ENCODE data around the gene GAS7.
A peak's percentile ranks its signal among the peaks of the same experiment; 100 is the strongest.

The GAS7 gene

GRCh38 chr17:9977180-9977575 is 221.2 kb downstream of the GAS7 start:
- Histone ChIP-seq H3K27ac (peak overlapping the region in 1 of 21 experiments; percentile 63), H3K4me3 (no peak overlapping the region)

GRCh38 chr17:9976283-9977179 is 221.9 kb downstream of the GAS7 start:
- Histone ChIP-seq H3K27ac (peak overlapping the region in 3 of 21 experiments; percentile 17 to 63 (median 25)), H3K4me3 (no peak overlapping the region)

- Histone ChIP-seq H3K27ac (peak overlapping the region in 13 of 21 experiments; percentile 23 to 79 (median 35)), H3K4me3 (no peak overlapping the region)
These were observed 223.7 kb downstream of the GAS7 start for GRCh38 chr17:9974448-9975381.

- H3K4me3 ChIP-seq = no peak overlapping the region
- peak overlapping the region in 13 of 21 experiments; percentile 23 to 79 (median 33) for H3K27ac ChIP-seq
These were observed 224.5 kb downstream of the GAS7 start for GRCh38 chr17:9973669-9974447.

- Histone ChIP-seq H3K4me3 (no peak overlapping the region), H3K27ac (peak overlapping the region in 9 of 21 experiments; percentile 8 to 54 (median 29))
These were observed 226.4 kb downstream of the GAS7 start for GRCh38 chr17:9971991-9972390.

- Histone ChIP-seq H3K4me3 (no peak overlapping the region), H3K27ac (no peak overlapping the region)
These were observed 229.0 kb downstream of the GAS7 start for GRCh38 chr17:9969301-9969935.

GRCh38 chr17:9968881-9969280 is 229.5 kb downstream of the GAS7 start:
- peak overlapping the region in 1 of 21 experiments; percentile 14 for H3K27ac ChIP-seq
- H3K4me3 ChIP-seq = no peak overlapping the region

GRCh38 chr17:9968008-9968407 is 230.4 kb downstream of the GAS7 start:
- Histone ChIP-seq H3K27ac (no peak overlapping the region), H3K4me3 (no peak overlapping the region)

GRCh38 chr17:9959377-9959981 is 238.9 kb downstream of the GAS7 start:
- Histone ChIP-seq H3K4me3 (no peak overlapping the region), H3K27ac (no peak overlapping the region)

GRCh38 chr17:9958586-9959281 is 239.7 kb downstream of the GAS7 start:
- H3K4me3 ChIP-seq = no peak overlapping the region
- no peak overlapping the region for H3K27ac ChIP-seq

- no peak overlapping the region for H3K4me3 ChIP-seq
- no peak overlapping the region for H3K27ac ChIP-seq
These were observed 241.2 kb downstream of the GAS7 start for GRCh38 chr17:9957244-9957643.

GRCh38 chr17:9956474-9957131 is 241.8 kb downstream of the GAS7 start:
- Histone ChIP-seq H3K27ac (no peak overlapping the region), H3K4me3 (no peak overlapping the region)

- Histone ChIP-seq H3K27ac (no peak overlapping the region), H3K4me3 (no peak overlapping the region)
These were observed 244.9 kb downstream of the GAS7 start for GRCh38 chr17:9953492-9953891.

GRCh38 chr17:9951803-9952202 is 246.6 kb downstream of the GAS7 start:
- no peak overlapping the region for H3K27ac ChIP-seq

GRCh38 chr17:9948928-9949327 is 249.5 kb downstream of the GAS7 start:
- H3K4me3 ChIP-seq = no peak overlapping the region

More at GRCh38 chr17:9951803-9952202, 246.6 kb downstream of the GAS7 start:
- H3K4me3 ChIP-seq = no peak overlapping the region

GRCh38 chr17:9944704-9945103 is 253.7 kb downstream of the GAS7 start:
- Histone ChIP-seq H3K4me3 (no peak overlapping the region), H3K27ac (no peak overlapping the region)

More at GRCh38 chr17:9948928-9949327, 249.5 kb downstream of the GAS7 start:
- no peak overlapping the region for H3K27ac ChIP-seq

- no peak overlapping the region for H3K4me3 ChIP-seq
- no peak overlapping the region for H3K27ac ChIP-seq
These were observed 255.1 kb downstream of the GAS7 start for GRCh38 chr17:9943343-9943742.

- Histone ChIP-seq H3K27ac (no peak overlapping the region), H3K4me3 (no peak overlapping the region)
These were observed 255.5 kb downstream of the GAS7 start for GRCh38 chr17:9942885-9943284.
